IMR-90 (cell line): ENCODE data around the gene DPEP2NB. TPM values are rescaled to one million over a fixed set of nuclear protein-coding genes. Genes with fewer than 3 reads are reported as not detected.

Source experiments
- ATAC-seq: fragments of 200-7000 bp; cut with Tn5 transposase; 2 replicates; pipeline ENCODE4 v1.9.1; 2020; ENCODE audit warnings: low read depth, mild to moderate bottlenecking, moderate library complexity
- BruUV-seq: library from RNA; stranded (reverse); fragments of 400-500 nt; replicated peaks from 2 replicates; lab custom pipeline; 2021; lab: Mats Ljungman, UMichigan
- CTCF ChIA-PET: fragments of 300-600 bp; formaldehyde crosslinking; extraction: SDS; loops from one replicate; lab custom pipeline; 2021; ENCODE audit warnings: antibody characterized with exemption; lab: Yijun Ruan, JAX
- POLR2A ChIA-PET: fragments of 300-600 bp; sonication (Branson Sonifier 250); formaldehyde crosslinking; loops from one replicate; lab custom pipeline; 2022; ENCODE audit warnings: antibody characterized with exemption; ENCODE audit not compliant: unreplicated experiment; lab: Charles Lee
- DNase-seq: peaks from one replicate; pipeline ENCODE4 v3.0.0; 2013
- H2AFZ ChIP-seq: replicated peaks from 2 replicates; pipeline ENCODE3; 2013; ENCODE audit warnings: low read length, mild to moderate bottlenecking; ENCODE audit not compliant: poor library complexity
- H2AK5ac ChIP-seq: 2 replicates; pipeline ENCODE4 v1.6.1; 2013; ENCODE audit warnings: low read depth, low read length, inconsistent platforms
- H2AK9ac ChIP-seq: replicated peaks from 2 replicates; pipeline ENCODE3; 2013; ENCODE audit warnings: mild to moderate bottlenecking, low read depth, low read length, moderate library complexity; ENCODE audit not compliant: poor library complexity
- H2BK120ac ChIP-seq: 2 replicates; pipeline ENCODE4 v1.6.1; 2013; ENCODE audit warnings: low read depth, low read length, inconsistent platforms
- H2BK15ac ChIP-seq: 3 replicates; pipeline ENCODE4 v1.6.1; 2013; ENCODE audit warnings: low read depth, low read length, inconsistent platforms
- H2BK20ac ChIP-seq: 2 replicates; pipeline ENCODE4 v1.6.1; 2013; ENCODE audit warnings: low read depth, mild to moderate bottlenecking, inconsistent platforms, low read length, moderate library complexity
- H2BK5ac ChIP-seq: 2 replicates; pipeline ENCODE4 v1.6.1; 2013; ENCODE audit warnings: mild to moderate bottlenecking, low read depth, low read length, inconsistent platforms; ENCODE audit not compliant: poor library complexity, severe bottlenecking
- H3K14ac ChIP-seq: replicated peaks from 2 replicates; pipeline ENCODE4 v1.6.1; 2013; ENCODE audit warnings: low read depth, low read length, inconsistent platforms
- H3K18ac ChIP-seq: 2 replicates; pipeline ENCODE4 v1.6.1; 2013; ENCODE audit warnings: low read depth, low read length, control low read depth
- H3K23ac ChIP-seq: 2 replicates; pipeline ENCODE4 v1.6.1; 2013; ENCODE audit warnings: low read depth, low read length, inconsistent platforms
- H3K27ac ChIP-seq: 2 replicates; pipeline ENCODE4 v1.5.1; 2013; ENCODE audit warnings: mild to moderate bottlenecking, control low read depth, low read length; ENCODE audit not compliant: insufficient read depth
- H3K27me3 ChIP-seq: 2 replicates; pipeline ENCODE4 v1.6.1; 2013; ENCODE audit warnings: low read length; ENCODE audit not compliant: control insufficient read depth, insufficient read depth
- H3K36me3 ChIP-seq: 2 replicates; pipeline ENCODE4 v1.6.1; 2013; ENCODE audit warnings: low read length, mixed read lengths; ENCODE audit not compliant: control insufficient read depth, insufficient read depth
- H3K4ac ChIP-seq: 2 replicates; pipeline ENCODE4 v1.6.1; 2013; ENCODE audit warnings: low read depth, low read length, inconsistent platforms
- H3K4me1 ChIP-seq: 2 replicates; pipeline ENCODE4 v1.6.1; 2013; ENCODE audit warnings: low read length, mixed read lengths; ENCODE audit not compliant: control insufficient read depth, insufficient read depth
- H3K4me2 ChIP-seq: 2 replicates; pipeline ENCODE4 v1.6.1; 2013; ENCODE audit warnings: low read depth, mild to moderate bottlenecking, control low read depth, low read length, moderate library complexity
- H3K4me3 ChIP-seq: 2 replicates; pipeline ENCODE4 v1.5.1; 2013; ENCODE audit warnings: low read depth, mild to moderate bottlenecking, control low read depth, low read length, moderate library complexity; ENCODE audit not compliant: insufficient read depth
- H3K56ac ChIP-seq: 2 replicates; pipeline ENCODE4 v1.6.1; 2013; ENCODE audit warnings: low read length, inconsistent platforms; ENCODE audit not compliant: insufficient read depth; ENCODE audit errors: extremely low read depth
- H3K79me1 ChIP-seq, 2 experiments: 2 replicates each; pipeline ENCODE4 v1.6.1; 2013; ENCODE audit warnings: low read length in 2 of 2, inconsistent platforms in 1 of 2, low read depth in 1 of 2
- H3K9ac ChIP-seq: 2 replicates; pipeline ENCODE4 v1.6.1; 2013; ENCODE audit warnings: low read depth, low read length, control low read depth
- H3K9me1 ChIP-seq: 2 replicates; pipeline ENCODE4 v1.6.1; 2013; ENCODE audit warnings: low read length, inconsistent platforms; ENCODE audit not compliant: insufficient read depth
- H3K9me3 ChIP-seq: 2 replicates; pipeline ENCODE4 v1.6.1; 2013; ENCODE audit warnings: low read length; ENCODE audit not compliant: control insufficient read depth, insufficient read depth
- H4K20me1 ChIP-seq: 2 replicates; pipeline ENCODE4 v1.6.1; 2013; ENCODE audit warnings: low read length, inconsistent platforms; ENCODE audit not compliant: insufficient read depth
- H4K5ac ChIP-seq: 2 replicates; pipeline ENCODE4 v1.6.1; 2013; ENCODE audit warnings: mild to moderate bottlenecking, low read depth, low read length, control low read depth
- H4K8ac ChIP-seq, 2 experiments: 2 replicates each; pipeline ENCODE4 v1.6.1; 2013; ENCODE audit warnings: low read depth in 2 of 2, low read length in 2 of 2, control low read depth in 1 of 2, inconsistent platforms in 1 of 2
- H4K91ac ChIP-seq: 2 replicates; pipeline ENCODE4 v1.6.1; 2013; ENCODE audit warnings: low read depth, low read length, inconsistent platforms; ENCODE audit not compliant: insufficient read depth
- BHLHE40 ChIP-seq: fragments of 150-350 bp; IDR thresholded peaks from 2 replicates; pipeline ENCODE4 v1.6.1; 2016; ENCODE audit warnings: mild to moderate bottlenecking, low read depth, low read length
- CEBPB ChIP-seq: IDR thresholded peaks from 2 replicates; pipeline ENCODE4 v1.6.1; 2012; ENCODE audit warnings: low read depth, low read length, improper control_type of control experiment
- CHD1 ChIP-seq: IDR thresholded peaks from 2 replicates; pipeline ENCODE4 v1.6.1; 2012; ENCODE audit warnings: low read depth, low read length, improper control_type of control experiment
- MAZ ChIP-seq: IDR thresholded peaks from 2 replicates; pipeline ENCODE4 v1.6.1; 2012; ENCODE audit warnings: low read depth, mild to moderate bottlenecking, low read length, improper control_type of control experiment, moderate library complexity, borderline replicate concordance
- MXI1 ChIP-seq: IDR thresholded peaks from 2 replicates; pipeline ENCODE4 v1.6.1; 2012; ENCODE audit warnings: low read depth, mild to moderate bottlenecking, low read length, moderate library complexity, borderline replicate concordance
- NFE2L2 ChIP-seq: fragments of 150-350 bp; IDR thresholded peaks from 2 replicates; pipeline ENCODE4 v1.6.1; 2016; ENCODE audit warnings: low read depth, mild to moderate bottlenecking, low read length
- RCOR1 ChIP-seq: IDR thresholded peaks from 2 replicates; pipeline ENCODE4 v1.6.1; 2012; ENCODE audit warnings: mild to moderate bottlenecking, low read length, improper control_type of control experiment; ENCODE audit not compliant: insufficient replicate concordance
- WGBS, 2 experiments: methylation state at CpG; one replicate each; pipeline versions ENCODE4 v1.1.5 to v1.1.7; 2013; ENCODE audit warnings: missing lambda C conversion rate in 2 of 2; ENCODE audit not compliant: insufficient read length in 1 of 2; ENCODE audit errors: extremely low coverage in 2 of 2; 5-methylcytosine and 5-hydroxymethylcytosine counted together
- dilution Hi-C: fragments of 300-500 bp; cut with HindIII; formaldehyde crosslinking; loops from one replicate; pipeline ENCODE4 v1.14.3; 2018; ENCODE audit warnings: low sequenced_read_pairs; ENCODE audit not compliant: unreplicated experiment
- in situ Hi-C: fragments of 300-500 bp; cut with MboI; formaldehyde crosslinking; loops from 3 replicates; pipeline ENCODE4 v1.14.3; 2019; ENCODE audit warnings: low sequenced_read_pairs, inconsistent platforms, mixed read lengths
- intact Hi-C: fragments of 100-400 bp; cut with micrococcal nuclease; formaldehyde crosslinking; loops from 2 replicates; pipeline ENCODE4 v1.10.0; 2022
- polyA plus RNA-seq, 3 experiments: library from polyadenylated mRNA; depleted of rRNA; stranded (reverse); fragments of >200 nt; gene quantifications; 2 replicates each; pipeline ENCODE4 v1.2.3, GENCODE V29; 2012; ENCODE audit warnings: low replicate concordance in 1 of 3
- total RNA-seq: library from RNA; depleted of rRNA; stranded (reverse); fragments of >200 nt; gene quantifications from 2 replicates; pipeline ENCODE4 v1.2.3, GENCODE V29; 2012
- TF ChIP-seq, protein P1 (sequence below): fragments of 150-350 bp; IDR thresholded peaks from 2 replicates; pipeline ENCODE4 v1.6.1; 2016; ENCODE audit warnings: low read depth, mild to moderate bottlenecking, low read length, moderate library complexity, borderline replicate concordance

DPEP2NB gene
- total and polyA plus RNA-seq, 2 of the 4 experiments (the other 2 are of a cell fraction), result not detected

- no peak overlapping the region for H2BK5ac ChIP-seq
- no peak for DNase-seq
- no peak overlapping the region for H3K27ac ChIP-seq
- BruUV-seq, result no TSS peak
- no peak overlapping the region for H2AK5ac ChIP-seq
- peak overlapping the region; percentile 34 for H2AFZ ChIP-seq
- H4K91ac ChIP-seq, result no peak overlapping the region
- intact Hi-C loops (no loop called here), dilution Hi-C loops (no loop called here), in situ Hi-C loops (loop anchor here (10.0 kb wide), 1 partner anchor 237 kb away; no protein-coding TSS in a partner anchor)
- H2BK20ac ChIP-seq, result no peak overlapping the region
- no peak overlapping the region for H3K4me3 ChIP-seq
- H3K36me3 ChIP-seq, result no peaks in the 10 kb centered on the region
- H3K18ac ChIP-seq, result no peak overlapping the region
- H4K5ac ChIP-seq, result no peak overlapping the region
- TF ChIP-seq CHD1 (no peak), MXI1 (no peak), MAZ (no peak), NFE2L2 (no peak), RCOR1 (no peak), BHLHE40 (no peak), CEBPB (no peak)
- TF ChIP-seq, protein P1, sequence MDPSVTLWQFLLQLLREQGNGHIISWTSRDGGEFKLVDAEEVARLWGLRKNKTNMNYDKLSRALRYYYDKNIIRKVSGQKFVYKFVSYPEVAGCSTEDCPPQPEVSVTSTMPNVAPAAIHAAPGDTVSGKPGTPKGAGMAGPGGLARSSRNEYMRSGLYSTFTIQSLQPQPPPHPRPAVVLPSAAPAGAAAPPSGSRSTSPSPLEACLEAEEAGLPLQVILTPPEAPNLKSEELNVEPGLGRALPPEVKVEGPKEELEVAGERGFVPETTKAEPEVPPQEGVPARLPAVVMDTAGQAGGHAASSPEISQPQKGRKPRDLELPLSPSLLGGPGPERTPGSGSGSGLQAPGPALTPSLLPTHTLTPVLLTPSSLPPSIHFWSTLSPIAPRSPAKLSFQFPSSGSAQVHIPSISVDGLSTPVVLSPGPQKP, result no peak
- no peak overlapping the region for H3K56ac ChIP-seq
- no peak overlapping the region for H3K4me2 ChIP-seq
- no peak for ATAC-seq
- H2AK9ac ChIP-seq, result peak overlapping the region; percentile 25
- H3K79me1 ChIP-seq, result no peaks in the 10 kb centered on the region
- no peaks in the 10 kb centered on the region for H3K9me3 ChIP-seq
- peaks cover 5% of the 10 kb centered on the region; the same call in 1 of the 2 replicates for H3K27me3 ChIP-seq
- no peak overlapping the region for H4K8ac ChIP-seq
- WGBS, 2 experiments, result 50% methylated on average over 2 of the region's 11 CpGs; no CpG with 5 or more reads in 1 of the 2 experiments
- H3K23ac ChIP-seq, result no peak overlapping the region
- POLR2A ChIA-PET, result interaction anchor here (0.6 kb wide), 1 partner anchor 104 kb away, joined by 3 read pairs; no protein-coding TSS in a partner anchor
- no peak overlapping the region for H3K9ac ChIP-seq
- H3K9me1 ChIP-seq, result no peaks in the 10 kb centered on the region
- H2BK15ac ChIP-seq, result no peak overlapping the region
- H3K4ac ChIP-seq, result no peak overlapping the region
- CTCF ChIA-PET, result interaction anchor here (0.6 kb wide), 1 partner anchor 258 kb away, joined by 4 read pairs; the partner anchor contains the start of gene PLA2G15
- no peak overlapping the region for H3K14ac ChIP-seq
- peaks cover 1% of the 10 kb centered on the region; the same call in 1 of the 2 replicates for H3K4me1 ChIP-seq
- H2BK120ac ChIP-seq, result no peak overlapping the region
- no peaks in the 10 kb centered on the region for H4K20me1 ChIP-seq
These were observed 28.1 kb downstream of the DPEP2NB start for GRCh38 chr16:67987460-67988160.
